ENCODE results near the gene NAA35. TPM values are rescaled to one million over a fixed set of nuclear protein-coding genes. Genes with fewer than 3 reads are reported as not detected.

The NAA35 gene
- total and polyA plus RNA-seq, 2 of the 8 experiments (the other 6 are each of a cell fraction or from before 2014, with no cell fraction given), result 12.9 to 35.2 TPM

DNA sequence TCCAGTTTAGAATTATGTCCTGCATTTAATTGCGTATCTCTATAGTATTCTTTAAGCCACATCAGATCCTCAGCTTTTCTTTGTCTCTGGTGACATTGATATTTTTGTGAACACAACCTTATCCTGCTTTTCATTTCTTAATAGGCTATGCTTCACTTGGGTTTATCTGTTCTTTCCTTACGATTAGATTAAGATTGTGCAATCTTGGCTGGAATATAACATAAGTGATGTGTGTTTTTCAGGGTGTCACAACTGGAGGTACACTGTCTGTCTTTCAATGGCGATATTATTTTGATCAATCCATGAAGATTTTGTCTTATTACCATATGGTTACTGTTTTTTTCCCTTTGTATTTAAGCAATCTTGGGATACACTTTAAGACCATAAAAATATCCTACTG lies 23.6 kb downstream of the NAA35 start:
- ChIA-PET POLR2A (ENCODE audit: partially characterized antibody) (no interaction called here), CTCF (ENCODE audit: partially characterized antibody) (interaction anchor here (1.0 kb wide), 1 partner anchor 140 kb away, joined by 3 read pairs; no protein-coding TSS in a partner anchor)
- Histone ChIP-seq H3K23ac (ENCODE audit: insufficient read length) (no peak overlapping the region), H3K4me3 (ENCODE audit: extremely low read depth in 1 of 4, insufficient read depth in 2 of 4, low read depth in 3 of 4, low read length in 4 of 4) (no peak overlapping the region), H4K8ac (ENCODE audit: extremely low read depth, insufficient read depth, low read length) (no peak overlapping the region), H2BK5ac (ENCODE audit: low read depth, low read length) (no peak overlapping the region), H3K9me3 (ENCODE audit: insufficient read depth in 2 of 2, low read depth in 1 of 2, low read length in 1 of 2) (no peaks in the 10 kb centered on the region), H2BK120ac (replicated peaks; ENCODE audit: low read depth, low read length) (no peak overlapping the region), H2BK12ac (ENCODE audit: low read depth, low read length) (no peak overlapping the region), H3K23me2 (ENCODE audit: low read depth, low read length) (no peaks in the 10 kb centered on the region), H3K9ac (replicated peaks in 1 of 4; ENCODE audit: extremely low read depth in 1 of 4, low read depth in 3 of 4, low read length in 3 of 4) (no peak overlapping the region), H3K18ac (ENCODE audit: extremely low read depth, low read length) (no peak overlapping the region), H3K79me1 (ENCODE audit: low read depth, low read length) (no peaks in the 10 kb centered on the region), H4K5ac (ENCODE audit: insufficient read length, low read depth, low read length) (no peak overlapping the region), H3K36me3 (ENCODE audit: control insufficient read depth in 2 of 4, insufficient read depth in 4 of 4, low read length in 3 of 4) (peaks cover 0 to 49% (median 7%) of the 10 kb centered on the region in 4 experiments; a peak in 5 of 8 replicates), H3K4me1 (replicated peaks in 1 of 4; ENCODE audit: control insufficient read depth in 3 of 4, insufficient read depth in 4 of 4, low read length in 3 of 4) (no peaks in the 10 kb centered on the region), H3K27me3 (replicated peaks in 1 of 4; ENCODE audit: control insufficient read depth in 3 of 4, extremely low read depth in 1 of 4, insufficient read depth in 3 of 4, low read length in 3 of 4) (no peaks in the 10 kb centered on the region), H2AFZ (ENCODE audit: low read length) (no peak overlapping the region), H2AK5ac (ENCODE audit: low read depth, low read length) (no peak overlapping the region), H4K20me1 (replicated peaks in 1 of 2; ENCODE audit: control insufficient read depth in 1 of 2, insufficient read depth in 2 of 2, low read length in 2 of 2) (no peaks in the 10 kb centered on the region), H2BK20ac (ENCODE audit: low read length) (no peak overlapping the region), H3K4ac (replicated peaks; ENCODE audit: insufficient read length, low read depth, low read length) (no peak overlapping the region), H2BK15ac (ENCODE audit: low read length) (no peak overlapping the region), H3K14ac (ENCODE audit: insufficient read length) (no peak overlapping the region), H3K56ac (replicated peaks; ENCODE audit: insufficient read length, low read depth, low read length) (no peak overlapping the region), H3K27ac (ENCODE audit: low read depth, low read length) (no peak overlapping the region), H4K91ac (replicated peaks; ENCODE audit: insufficient read length, low read length) (no peak overlapping the region), H3K4me2 (ENCODE audit: insufficient read depth in 1 of 2, low read depth in 2 of 2, low read length in 2 of 2) (no peak overlapping the region), H3K79me2 (ENCODE audit: control insufficient read depth in 1 of 2, insufficient read depth in 2 of 2, low read length in 2 of 2) (no peaks in the 10 kb centered on the region; a peak in 1 of 4 replicates)
- FAIRE-seq (no peak), DNase-seq (ENCODE audit: low read depth in 1 of 2, low spot score in 2 of 2) (no peak)
- 92% methylated on average over 3 of the region's 3 CpGs; no CpG with 5 or more reads in 1 of the 2 experiments for WGBS, 2 experiments (ENCODE audit: extremely low coverage in 1 of 2, insufficient coverage in 1 of 2, insufficient read length in 1 of 2, insufficient replicate concordance in 2 of 2, low coverage in 1 of 2, low lambda C conversion rate in 2 of 2, missing lambda C conversion rate in 1 of 2)
- TF ChIP-seq POLR2AphosphoS5 (IDR thresholded peaks at IDR 0.05; ENCODE audit: low read depth, low read length) (no peak), RFX5 (IDR thresholded peaks at IDR 0.05; ENCODE audit: borderline replicate concordance, low read depth, low read length) (no peak), KDM4A (IDR thresholded peaks at IDR 0.05; ENCODE audit: low read depth, low read length, severe bottlenecking) (no peak), TAF7 (optimal IDR thresholded peaks at IDR 0.05; ENCODE audit: borderline replicate concordance, low read depth, low read length) (no peak), JUN (IDR thresholded peaks at IDR 0.05; ENCODE audit: low read depth, low read length) (no peak), GTF2F1 (IDR thresholded peaks at IDR 0.05; ENCODE audit: borderline replicate concordance, low read depth, low read length) (no peak), BCL11A (IDR thresholded peaks at IDR 0.05; ENCODE audit: low read depth in 2 of 2, low read length in 2 of 2) (no peak), EZH2 (IDR thresholded peaks at IDR 0.05; ENCODE audit: low read depth, low read length, severe bottlenecking) (no peak), SP2 (IDR thresholded peaks at IDR 0.05; ENCODE audit: low read length) (no peak), SIRT6 (IDR thresholded peaks at IDR 0.05; ENCODE audit: low read length) (no peak)
- TF ChIP-seq, protein P1, sequence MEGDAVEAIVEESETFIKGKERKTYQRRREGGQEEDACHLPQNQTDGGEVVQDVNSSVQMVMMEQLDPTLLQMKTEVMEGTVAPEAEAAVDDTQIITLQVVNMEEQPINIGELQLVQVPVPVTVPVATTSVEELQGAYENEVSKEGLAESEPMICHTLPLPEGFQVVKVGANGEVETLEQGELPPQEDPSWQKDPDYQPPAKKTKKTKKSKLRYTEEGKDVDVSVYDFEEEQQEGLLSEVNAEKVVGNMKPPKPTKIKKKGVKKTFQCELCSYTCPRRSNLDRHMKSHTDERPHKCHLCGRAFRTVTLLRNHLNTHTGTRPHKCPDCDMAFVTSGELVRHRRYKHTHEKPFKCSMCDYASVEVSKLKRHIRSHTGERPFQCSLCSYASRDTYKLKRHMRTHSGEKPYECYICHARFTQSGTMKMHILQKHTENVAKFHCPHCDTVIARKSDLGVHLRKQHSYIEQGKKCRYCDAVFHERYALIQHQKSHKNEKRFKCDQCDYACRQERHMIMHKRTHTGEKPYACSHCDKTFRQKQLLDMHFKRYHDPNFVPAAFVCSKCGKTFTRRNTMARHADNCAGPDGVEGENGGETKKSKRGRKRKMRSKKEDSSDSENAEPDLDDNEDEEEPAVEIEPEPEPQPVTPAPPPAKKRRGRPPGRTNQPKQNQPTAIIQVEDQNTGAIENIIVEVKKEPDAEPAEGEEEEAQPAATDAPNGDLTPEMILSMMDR (IDR thresholded peaks at IDR 0.05; ENCODE audit: control extremely low read depth in 1 of 3, insufficient read depth in 1 of 3, low read depth in 1 of 3, low read length in 3 of 3), result no peak
- TF ChIP-seq, protein P2, sequence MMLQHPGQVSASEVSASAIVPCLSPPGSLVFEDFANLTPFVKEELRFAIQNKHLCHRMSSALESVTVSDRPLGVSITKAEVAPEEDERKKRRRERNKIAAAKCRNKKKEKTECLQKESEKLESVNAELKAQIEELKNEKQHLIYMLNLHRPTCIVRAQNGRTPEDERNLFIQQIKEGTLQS (IDR thresholded peaks at IDR 0.05; ENCODE audit: insufficient read depth, low read depth, low read length), result no peak
